ENCODE results near the gene HEPN1.

Gene HEPN1

GRCh38 chr11:124930799-124931198, 11.7 kb downstream of the HEPN1 start:
- H3K4me3 ChIP-seq (ENCODE audit: low read depth, low read length) = no peak overlapping the region
- DNase-seq (ENCODE audit: low read depth) = peak; percentile 21
- TF ChIP-seq, protein P1, sequence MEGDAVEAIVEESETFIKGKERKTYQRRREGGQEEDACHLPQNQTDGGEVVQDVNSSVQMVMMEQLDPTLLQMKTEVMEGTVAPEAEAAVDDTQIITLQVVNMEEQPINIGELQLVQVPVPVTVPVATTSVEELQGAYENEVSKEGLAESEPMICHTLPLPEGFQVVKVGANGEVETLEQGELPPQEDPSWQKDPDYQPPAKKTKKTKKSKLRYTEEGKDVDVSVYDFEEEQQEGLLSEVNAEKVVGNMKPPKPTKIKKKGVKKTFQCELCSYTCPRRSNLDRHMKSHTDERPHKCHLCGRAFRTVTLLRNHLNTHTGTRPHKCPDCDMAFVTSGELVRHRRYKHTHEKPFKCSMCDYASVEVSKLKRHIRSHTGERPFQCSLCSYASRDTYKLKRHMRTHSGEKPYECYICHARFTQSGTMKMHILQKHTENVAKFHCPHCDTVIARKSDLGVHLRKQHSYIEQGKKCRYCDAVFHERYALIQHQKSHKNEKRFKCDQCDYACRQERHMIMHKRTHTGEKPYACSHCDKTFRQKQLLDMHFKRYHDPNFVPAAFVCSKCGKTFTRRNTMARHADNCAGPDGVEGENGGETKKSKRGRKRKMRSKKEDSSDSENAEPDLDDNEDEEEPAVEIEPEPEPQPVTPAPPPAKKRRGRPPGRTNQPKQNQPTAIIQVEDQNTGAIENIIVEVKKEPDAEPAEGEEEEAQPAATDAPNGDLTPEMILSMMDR (IDR thresholded peaks at IDR 0.05; ENCODE audit: insufficient read depth, low read depth, low read length, missing control alignments) = no peak

DNA sequence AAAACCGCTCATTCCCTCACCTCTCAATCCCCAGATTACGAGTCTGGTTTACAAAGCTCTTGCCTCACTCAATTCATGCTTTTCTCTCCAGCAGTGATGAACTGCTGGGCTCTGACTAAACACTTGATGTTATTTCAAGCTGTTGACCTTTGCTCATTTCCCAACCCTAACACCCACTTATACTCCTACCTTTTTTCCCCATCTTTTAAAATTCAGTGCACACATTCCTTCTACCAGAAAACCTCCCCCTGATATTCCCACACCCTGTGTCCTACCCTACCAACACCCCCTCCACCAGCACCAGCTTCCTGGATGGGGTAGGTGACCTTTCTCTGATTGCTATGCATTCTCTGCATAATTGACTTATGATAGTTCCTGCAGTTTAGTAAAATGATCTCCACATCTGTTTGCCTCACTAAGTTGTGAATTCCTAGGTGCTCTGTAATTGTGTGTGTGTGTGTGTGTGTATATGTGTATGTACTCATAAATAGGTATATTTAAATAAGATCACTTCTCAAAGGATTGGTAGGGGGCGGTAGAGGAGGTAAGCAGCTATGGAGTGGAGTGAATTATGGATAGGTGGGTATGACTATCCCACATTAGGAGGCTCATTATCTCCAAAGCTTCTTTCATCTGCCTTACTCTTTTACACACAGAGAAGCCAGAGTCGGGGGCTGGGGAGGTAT, 16.0 kb downstream of the HEPN1 start:
- no peak for DNase-seq (ENCODE audit: low read depth)
- TF ChIP-seq, protein P1 (IDR thresholded peaks at IDR 0.05; ENCODE audit: insufficient read depth, low read depth, low read length, missing control alignments) = no peak
- no peak overlapping the region for H3K4me3 ChIP-seq (ENCODE audit: low read depth, low read length)

DNA sequence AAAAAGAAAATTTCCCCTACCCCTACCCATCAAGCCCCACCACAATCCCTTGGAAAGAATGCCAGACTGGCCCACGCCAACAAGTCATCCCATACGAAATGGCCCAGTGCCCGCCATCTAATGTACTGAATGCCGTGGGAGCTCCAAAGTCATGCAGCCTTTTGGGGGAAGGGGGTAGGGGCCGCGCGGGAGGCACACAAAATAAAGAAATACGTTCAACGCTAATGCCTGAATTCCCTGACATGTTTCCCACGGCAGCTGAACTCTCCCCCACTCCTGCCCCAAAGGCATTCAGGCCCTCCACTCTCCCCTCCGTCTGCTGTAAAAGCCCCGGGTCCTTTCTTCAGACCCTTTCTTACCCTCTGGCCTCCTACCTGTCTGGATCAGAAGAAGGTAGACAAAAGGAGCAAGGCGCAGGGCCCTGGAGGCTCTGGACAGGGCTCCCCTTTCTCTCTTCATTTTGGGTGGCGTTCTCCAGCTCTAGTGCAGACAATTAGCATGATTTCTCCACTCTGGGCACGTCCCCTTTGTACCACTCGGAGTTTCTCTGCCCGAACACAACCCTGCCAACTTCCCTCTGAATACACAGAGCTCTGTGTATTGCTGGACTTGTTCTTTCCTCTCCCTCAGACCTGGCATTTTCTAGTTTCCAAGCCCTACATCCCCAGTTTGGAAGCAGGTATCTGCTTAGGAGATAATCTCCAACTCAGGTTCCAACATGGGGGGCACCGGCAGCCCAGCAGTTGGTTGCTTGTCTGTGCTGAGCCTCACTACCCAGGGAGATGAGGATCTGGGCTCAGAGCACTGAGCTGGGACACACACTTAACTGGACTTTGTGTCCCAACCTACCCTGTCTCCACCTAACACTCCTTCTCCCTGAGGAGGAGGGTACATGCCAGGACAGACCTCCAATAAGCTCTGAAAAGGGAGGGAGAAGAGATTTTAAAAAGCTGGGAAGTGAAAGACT, 16.8 kb downstream of the HEPN1 start, which contains the start of gene HEPACAM:
TSS of gene HEPACAM (minus strand) at position 500 of the 967 bp plus-strand sequence. CDS start at position 459, 41 bp downstream.
- H3K4me3 ChIP-seq (ENCODE audit: low read depth, low read length) = no peak within 1 kb of the TSS
- DNase-seq (ENCODE audit: low read depth) = no peak
- TF ChIP-seq, protein P1 (IDR thresholded peaks at IDR 0.05; ENCODE audit: insufficient read depth, low read depth, low read length, missing control alignments) = no peak

DNA sequence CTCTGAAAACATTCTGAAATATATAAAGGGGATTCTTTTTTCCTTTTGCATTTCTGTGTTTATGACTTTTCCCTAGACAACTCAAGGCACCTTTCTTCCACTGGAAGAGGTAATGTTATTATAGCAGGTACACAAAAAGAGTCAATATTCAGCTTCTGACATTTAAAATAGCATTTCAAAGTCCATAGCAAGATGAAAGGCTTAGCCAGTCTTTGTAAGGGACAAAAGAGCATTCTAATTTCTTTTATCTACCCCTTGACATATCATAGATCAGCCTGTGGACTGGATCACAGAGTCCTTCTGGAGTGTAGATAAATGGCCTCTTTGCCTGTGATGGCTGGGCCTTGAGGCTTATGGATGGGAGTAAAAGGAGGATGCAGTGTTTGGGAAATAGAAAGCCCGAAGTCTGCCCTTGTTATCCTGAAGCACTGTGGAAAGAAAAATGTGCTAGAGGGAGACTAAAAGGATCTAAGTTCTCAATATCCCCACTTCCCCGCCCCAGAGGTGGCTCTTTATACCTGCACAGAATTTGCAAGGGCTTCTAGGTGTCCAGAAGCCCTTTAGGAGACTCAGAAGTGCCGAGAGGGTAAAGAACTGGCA, 18.4 kb downstream of the HEPN1 start:
- no peak for DNase-seq (ENCODE audit: low read depth)
- TF ChIP-seq, protein P1 (IDR thresholded peaks at IDR 0.05; ENCODE audit: insufficient read depth, low read depth, low read length, missing control alignments) = no peak
- H3K4me3 ChIP-seq (ENCODE audit: low read depth, low read length) = no peak overlapping the region

DNA sequence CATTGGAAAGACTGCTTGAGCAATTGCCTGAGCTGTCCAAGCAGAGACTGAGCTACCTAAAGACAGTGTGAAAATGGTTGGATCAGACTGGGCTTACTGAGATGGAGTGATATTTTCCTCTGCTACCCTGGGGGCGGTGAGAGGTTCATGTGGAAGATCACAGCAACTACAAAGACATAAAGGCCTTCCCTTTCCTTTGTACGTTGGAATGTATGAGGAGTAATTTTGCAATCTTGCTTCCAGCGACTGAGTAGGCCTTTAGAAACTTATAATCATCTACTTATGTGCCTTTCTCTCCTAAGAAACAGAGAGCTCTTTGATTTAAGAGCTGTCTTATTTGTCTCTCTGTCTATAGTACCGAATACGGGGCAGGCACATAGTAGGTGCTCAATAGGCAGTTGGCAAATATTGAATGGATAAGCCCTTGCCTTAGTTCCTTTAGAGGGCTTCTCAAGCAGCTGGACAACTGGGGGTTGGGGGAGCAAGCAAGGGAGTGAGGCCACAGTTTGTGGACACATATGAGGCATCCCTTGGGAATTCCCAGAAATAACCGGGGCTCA, 19.2 kb downstream of the HEPN1 start:
- no peak for DNase-seq (ENCODE audit: low read depth)
- TF ChIP-seq, protein P1 (IDR thresholded peaks at IDR 0.05; ENCODE audit: insufficient read depth, low read depth, low read length, missing control alignments) = no peak
- no peak overlapping the region for H3K4me3 ChIP-seq (ENCODE audit: low read depth, low read length)

- DNase-seq (ENCODE audit: low read depth) = no peak
- TF ChIP-seq, protein P1 (IDR thresholded peaks at IDR 0.05; ENCODE audit: insufficient read depth, low read depth, low read length, missing control alignments) = no peak
- H3K4me3 ChIP-seq (ENCODE audit: low read depth, low read length) = no peak overlapping the region
Observed at GRCh38 chr11:124938970-124939369, 19.9 kb downstream of the HEPN1 start.

Measured in GM12865 (cell line).